ENCODE results near the gene MKKS. TPM values are rescaled to one million over a fixed set of nuclear protein-coding genes. Genes with fewer than 3 reads are reported as not detected.

Gene MKKS
- total and polyA plus RNA-seq, 9 of the 15 experiments (the other 6 are each of a cell fraction or from before 2014, with no cell fraction given), result 6.8 to 26.8 (median 12.0) TPM

GRCh38 chr20:10434467-10434831 lies 427 bp upstream of the MKKS start (continued):
- TF ChIP-seq POLR2AphosphoS5 (IDR thresholded peaks at IDR 0.05; ENCODE audit: control insufficient read depth, insufficient read depth, low read depth, low read length) (peak; percentile 90), MXD1 (CRISPR knock-in tag; IDR thresholded peaks at IDR 0.05; ENCODE audit: borderline replicate concordance, poor library complexity, severe bottlenecking) (no peak), GABPB1 (CRISPR knock-in tag; IDR thresholded peaks at IDR 0.05) (peak; percentile 3; the same call in 1 of the 2 replicates), BRCA1 (IDR thresholded peaks at IDR 0.05) (no peak), BRCA1 (CRISPR knock-in tag; IDR thresholded peaks at IDR 0.05) (no peak), SUPT5H (IDR thresholded peaks at IDR 0.05) (peak; percentile 73), ETS2 (tag; IDR thresholded peaks at IDR 0.05; ENCODE audit: borderline replicate concordance, poor library complexity, severe bottlenecking) (no peak), TAL1 (IDR thresholded peaks at IDR 0.05) (no peak), TAF9B (IDR thresholded peaks at IDR 0.05; ENCODE audit: partially characterized antibody) (peak; percentile 51), PML (IDR thresholded peaks at IDR 0.05; ENCODE audit: low read length) (peak; percentile 83), TAF1 (IDR thresholded peaks at IDR 0.05; ENCODE audit: control insufficient read depth, extremely low read depth, insufficient read depth, low read length, severe bottlenecking) (peak; percentile 90), RBFOX2 (IDR thresholded peaks at IDR 0.05; ENCODE audit: low read depth, low read length) (peak; percentile 3; the same call in 1 of the 2 replicates), CBFA2T3 (IDR thresholded peaks at IDR 0.05) (no peak), MYC (IDR thresholded peaks at IDR 0.05; ENCODE audit: low read depth, low read length) (peak; percentile 3; the same call in 1 of the 2 replicates), MYC (CRISPR knock-in tag; IDR thresholded peaks at IDR 0.05; ENCODE audit: borderline replicate concordance, low read depth) (no peak), CREB1 (IDR thresholded peaks at IDR 0.05) (no peak), CREB1 (CRISPR knock-in tag; IDR thresholded peaks at IDR 0.05) (peak; percentile 12), CHD1 (IDR thresholded peaks at IDR 0.05; ENCODE audit: low read length) (no peak), SPI1 (IDR thresholded peaks at IDR 0.05; ENCODE audit: borderline replicate concordance, low read depth, low read length) (peak; percentile 53), POLR2A (conservative IDR thresholded peaks at IDR 0.05) (peak; percentile 89), NEUROD1 (IDR thresholded peaks at IDR 0.05; ENCODE audit: borderline replicate concordance, low read depth, low read length, partially characterized antibody) (peak; percentile 95), XRCC5 (IDR thresholded peaks at IDR 0.05; ENCODE audit: low read depth, low read length) (no peak), JUND (IDR thresholded peaks at IDR 0.05; ENCODE audit: borderline replicate concordance, low read depth, low read length) (no peak), JUND (tag; IDR thresholded peaks at IDR 0.05; ENCODE audit: borderline replicate concordance, low read depth, low read length) (no peak; the same call in 2 of the 3 replicates), DPF2 (IDR thresholded peaks at IDR 0.05) (no peak), ZKSCAN1 (IDR thresholded peaks at IDR 0.05; ENCODE audit: low read depth, low read length) (no peak)
- TF ChIP-seq, protein P1, sequence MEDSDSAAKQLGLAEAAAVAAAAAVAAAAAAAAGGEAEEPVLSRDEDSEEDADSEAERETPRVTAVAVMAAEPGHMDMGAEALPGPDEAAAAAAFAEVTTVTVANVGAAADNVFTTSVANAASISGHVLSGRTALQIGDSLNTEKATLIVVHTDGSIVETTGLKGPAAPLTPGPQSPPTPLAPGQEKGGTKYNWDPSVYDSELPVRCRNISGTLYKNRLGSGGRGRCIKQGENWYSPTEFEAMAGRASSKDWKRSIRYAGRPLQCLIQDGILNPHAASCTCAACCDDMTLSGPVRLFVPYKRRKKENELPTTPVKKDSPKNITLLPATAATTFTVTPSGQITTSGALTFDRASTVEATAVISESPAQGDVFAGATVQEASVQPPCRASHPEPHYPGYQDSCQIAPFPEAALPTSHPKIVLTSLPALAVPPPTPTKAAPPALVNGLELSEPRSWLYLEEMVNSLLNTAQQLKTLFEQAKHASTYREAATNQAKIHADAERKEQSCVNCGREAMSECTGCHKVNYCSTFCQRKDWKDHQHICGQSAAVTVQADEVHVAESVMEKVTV (CRISPR knock-in tag; IDR thresholded peaks at IDR 0.05), result 0 out of 2 replicates have a peak, but pooled peaks have one; percentile 6
- TF ChIP-seq, protein P2, sequence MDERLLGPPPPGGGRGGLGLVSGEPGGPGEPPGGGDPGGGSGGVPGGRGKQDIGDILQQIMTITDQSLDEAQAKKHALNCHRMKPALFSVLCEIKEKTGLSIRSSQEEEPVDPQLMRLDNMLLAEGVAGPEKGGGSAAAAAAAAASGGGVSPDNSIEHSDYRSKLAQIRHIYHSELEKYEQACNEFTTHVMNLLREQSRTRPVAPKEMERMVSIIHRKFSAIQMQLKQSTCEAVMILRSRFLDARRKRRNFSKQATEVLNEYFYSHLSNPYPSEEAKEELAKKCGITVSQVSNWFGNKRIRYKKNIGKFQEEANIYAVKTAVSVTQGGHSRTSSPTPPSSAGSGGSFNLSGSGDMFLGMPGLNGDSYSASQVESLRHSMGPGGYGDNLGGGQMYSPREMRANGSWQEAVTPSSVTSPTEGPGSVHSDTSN (CRISPR knock-in tag; IDR thresholded peaks at IDR 0.05; ENCODE audit: low read depth), result no peak
- TF ChIP-seq, protein P2 (tag; conservative IDR thresholded peaks at IDR 0.05; ENCODE audit: low read depth), result peak; percentile 91
